GM18907 (cell line): ENCODE results near the gene CAPN1.
"Not testable (repeated sequence)": the region's sequence is repeated elsewhere in the genome, so short reads cannot be mapped to it uniquely, and the experiment has no call there.

Experiments used
- ATAC-seq: cut with Tn5 transposase; IDR thresholded peaks from one replicate; pipeline ENCODE4 v1.9.1; 2021; ENCODE audit warnings: mild to moderate bottlenecking, moderate library complexity; ENCODE audit not compliant: unreplicated experiment

Gene CAPN1

GRCh38 chr11:65181569-65182257 lies at the start of gene CAPN1:
TSS of gene CAPN1 (plus strand) at chr11:65181928. CDS start at chr11:65182702, 774 bp downstream.
- peak; percentile 42 for ATAC-seq

DNA sequence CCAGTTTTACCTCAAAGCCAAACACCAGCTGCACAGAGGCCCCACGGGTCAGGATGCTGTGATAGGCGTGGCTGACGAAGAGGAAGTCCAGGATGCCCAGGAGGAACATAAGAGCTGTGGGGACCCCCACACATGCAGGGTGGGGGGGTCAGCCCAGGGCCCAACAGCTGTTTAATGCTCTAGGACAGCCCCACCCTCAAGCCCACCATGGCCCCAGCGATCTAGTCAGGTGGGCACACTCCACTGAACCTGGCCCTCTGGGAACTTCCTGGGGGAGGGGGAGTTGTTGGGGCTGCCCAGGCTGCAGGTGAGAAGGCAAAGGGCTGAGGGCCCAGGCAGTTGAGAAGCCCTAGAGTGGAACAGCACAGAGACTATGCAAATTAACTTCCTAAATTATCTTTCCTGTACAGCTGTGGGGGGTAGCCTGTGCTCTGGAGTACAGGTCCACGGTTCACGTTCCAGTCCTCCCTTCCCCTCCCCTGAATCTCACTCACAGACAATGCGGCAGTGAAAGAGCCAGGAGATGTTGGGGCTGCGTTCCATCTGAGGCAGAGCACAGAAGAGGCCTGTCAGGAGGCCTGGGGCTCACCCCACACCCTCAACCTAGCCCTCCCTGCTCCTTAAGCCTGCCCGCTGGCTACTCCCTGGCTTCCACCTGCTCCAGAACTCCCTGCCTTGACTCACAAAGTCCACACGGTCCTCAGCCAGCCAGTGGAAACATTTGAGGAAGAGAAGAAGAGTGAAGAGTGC lies 49.3 kb upstream of the CAPN1 start:
- ATAC-seq: peak; percentile 26

DNA sequence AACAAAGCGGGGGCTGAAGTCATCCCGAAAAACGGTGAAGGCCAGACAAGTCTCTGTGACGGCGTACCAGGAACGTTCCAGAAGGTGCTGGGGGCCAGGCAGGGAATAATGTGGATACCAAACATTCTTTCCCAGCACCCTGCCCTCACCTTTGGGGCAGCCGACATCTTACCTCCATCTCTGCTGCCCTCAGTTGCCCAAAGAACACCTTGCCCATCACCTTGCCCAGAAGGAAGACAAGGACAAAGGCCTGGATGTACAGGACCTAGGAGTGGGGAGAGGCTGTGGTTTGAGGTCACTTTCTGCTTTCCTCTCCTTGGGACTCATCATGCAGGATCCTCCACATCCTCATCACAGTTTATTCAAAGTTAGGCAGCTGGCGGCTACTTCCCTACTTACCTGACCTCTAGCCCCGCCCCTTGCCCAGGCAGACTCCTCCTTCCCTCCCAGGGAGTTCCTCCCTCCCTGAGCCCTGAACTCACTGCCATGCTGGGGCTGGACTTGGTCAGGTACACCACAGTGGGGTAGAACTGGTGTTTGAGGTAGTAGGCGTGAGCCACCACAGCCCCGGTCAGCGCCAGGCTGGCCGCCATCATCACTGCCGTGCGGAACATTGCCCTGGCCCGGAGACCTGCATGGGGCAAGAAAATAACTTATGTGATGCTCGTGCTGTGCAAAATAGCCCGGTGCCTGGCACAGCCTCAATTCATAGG lies 48.6 kb upstream of the CAPN1 start:
- no peak for ATAC-seq

DNA sequence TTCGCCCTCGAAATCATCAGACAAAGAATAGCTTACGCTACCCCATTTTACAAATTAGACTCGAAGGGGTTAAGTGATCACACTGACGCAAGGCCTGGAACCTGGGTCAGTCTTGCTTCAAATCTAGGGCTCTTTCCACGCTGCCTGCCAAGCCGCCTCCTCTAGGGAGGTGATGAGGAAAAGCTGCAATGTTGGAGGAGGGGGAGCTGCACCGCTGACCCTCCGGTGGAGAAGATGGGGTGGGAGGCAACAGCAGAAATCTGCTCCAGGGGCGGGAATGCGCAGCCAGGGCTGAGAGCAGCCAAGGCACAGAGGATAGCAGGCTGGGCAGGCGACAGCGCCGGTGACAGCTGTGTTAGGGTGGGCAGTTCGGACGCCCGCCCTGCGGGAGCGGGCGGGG lies 48.0 kb upstream of the CAPN1 start:
- peak; percentile 1 for ATAC-seq

DNA sequence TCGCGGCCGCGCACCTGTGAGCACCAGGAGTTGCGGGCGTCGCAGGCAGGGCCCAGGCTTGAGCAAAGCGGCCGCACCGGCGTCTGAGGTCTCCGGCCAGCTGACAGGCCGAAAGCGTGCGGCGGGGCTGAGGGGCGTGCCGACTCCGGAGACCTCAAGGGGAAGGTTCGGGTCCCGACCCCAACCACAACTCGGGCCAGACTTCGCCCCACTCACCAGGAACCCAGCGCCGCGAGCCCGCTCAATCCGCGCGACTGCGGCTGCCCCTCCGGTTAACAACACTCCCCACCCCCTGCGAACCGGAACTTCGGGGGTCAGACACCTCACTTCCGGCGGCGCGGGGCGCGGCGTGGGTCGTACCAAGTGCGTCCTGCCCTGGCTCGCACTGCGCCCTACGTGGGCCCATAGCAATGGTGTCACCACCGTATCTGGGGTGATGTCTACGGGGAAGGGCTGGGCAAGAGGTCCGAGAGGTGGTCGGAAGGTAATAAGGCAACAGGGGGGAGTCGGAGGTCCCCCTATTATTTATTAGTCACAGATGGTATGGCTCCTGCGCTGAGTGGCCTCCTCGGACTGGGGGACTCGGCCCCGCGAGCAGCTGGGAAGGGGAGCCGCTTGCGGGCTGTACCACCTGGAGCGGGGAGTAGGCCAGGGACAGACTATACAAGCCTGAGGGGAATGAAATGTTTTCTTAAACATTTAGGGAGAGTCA lies 47.3 kb upstream of the CAPN1 start, which contains the start of gene SYVN1:
Gene SYVN1 (minus strand): TSS at position 280 of the 712 bp plus-strand sequence. CDS start 918 bp downstream, outside the sequence.
- peak; percentile 62 for ATAC-seq

- peak; percentile 70 for ATAC-seq
Measured at GRCh38 chr11:65134952-65135632, 46.6 kb upstream of the CAPN1 start.

GRCh38 chr11:65135633-65136145 lies 46.0 kb upstream of the CAPN1 start:
- ATAC-seq: no peak

- no peak for ATAC-seq
Measured at GRCh38 chr11:65136515-65137096, 45.1 kb upstream of the CAPN1 start.

DNA sequence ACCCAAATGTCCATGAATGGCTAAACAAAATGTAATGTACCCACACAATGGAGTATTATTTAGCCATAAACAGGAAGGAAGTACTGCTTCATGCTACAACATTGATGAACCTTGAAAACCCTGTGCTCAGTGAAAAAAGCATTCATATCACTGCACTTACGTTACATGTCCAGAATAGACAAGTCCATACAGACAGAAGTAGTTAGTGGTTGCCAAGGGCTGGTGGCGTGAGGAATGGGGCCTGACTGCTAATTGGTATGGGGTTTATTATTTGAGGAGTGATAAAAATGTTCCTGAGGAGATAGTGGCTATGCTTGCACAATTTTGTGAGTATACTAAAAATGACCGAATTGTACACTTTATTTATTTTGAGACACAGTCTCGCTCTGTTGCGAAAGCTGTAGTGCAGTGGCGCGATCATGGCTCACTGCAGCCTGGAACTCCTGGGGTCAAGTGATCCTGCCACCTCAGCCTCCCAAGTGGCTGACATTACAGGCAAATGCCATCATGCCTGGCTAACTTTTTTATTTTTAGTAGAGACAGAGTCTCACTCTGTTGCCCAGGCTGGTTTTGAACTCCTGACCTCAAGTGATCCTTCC lies 39.7 kb upstream of the CAPN1 start:
- ATAC-seq: no peak

DNA sequence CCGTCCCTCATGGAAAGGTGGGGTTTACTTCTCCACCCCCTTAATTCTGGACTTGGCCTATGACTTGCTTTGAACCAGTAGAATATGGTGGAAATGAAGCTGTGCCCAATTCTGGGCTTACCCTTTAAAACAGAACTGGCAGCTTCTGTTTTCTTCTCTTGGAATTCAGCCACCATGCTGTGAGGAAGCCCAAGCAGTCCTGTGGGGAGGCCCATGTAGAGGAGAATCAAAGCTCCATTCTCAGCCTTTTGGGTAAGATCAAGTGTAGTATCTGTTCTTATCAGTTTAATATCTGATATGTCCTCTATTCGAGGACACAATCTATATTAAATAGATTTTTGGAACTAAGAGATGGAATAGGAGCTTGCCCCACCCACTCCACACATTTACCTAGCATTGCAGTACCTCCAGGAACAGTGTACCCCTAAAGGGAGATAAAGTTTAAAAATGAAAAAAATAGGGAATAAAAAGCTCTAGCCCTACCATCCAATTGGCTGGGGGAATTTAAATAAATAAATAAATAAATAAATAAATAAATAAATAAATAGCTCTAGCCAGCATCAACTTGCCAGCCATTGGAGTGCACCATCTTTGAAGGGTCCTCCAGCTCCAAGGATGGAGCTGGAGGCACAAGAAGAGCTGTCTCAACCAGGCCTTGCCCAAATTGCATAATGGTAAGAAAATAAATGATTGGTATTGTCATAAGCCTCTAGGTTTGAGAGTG lies 34.2 kb upstream of the CAPN1 start:
- no peak for ATAC-seq

DNA sequence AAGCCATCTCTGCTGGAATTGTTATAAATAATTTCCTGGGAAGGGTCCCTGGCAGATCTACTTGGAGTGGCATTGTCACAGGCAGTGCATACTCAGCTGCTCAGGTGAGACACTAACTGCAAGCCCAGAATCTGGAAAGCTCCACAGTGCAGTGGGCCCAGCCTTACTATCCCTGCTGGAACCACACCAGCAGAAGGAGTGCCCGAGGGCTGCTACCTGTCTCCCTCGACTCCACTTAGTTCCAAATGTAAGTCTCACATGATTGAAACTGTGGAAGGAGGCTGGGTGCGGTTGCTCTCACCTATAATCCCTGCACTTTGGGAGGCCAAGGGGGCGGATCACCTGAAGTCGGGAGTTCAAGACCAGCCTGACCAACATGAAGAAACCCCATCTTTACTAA lies 33.1 kb upstream of the CAPN1 start:
- no peak for ATAC-seq

DNA sequence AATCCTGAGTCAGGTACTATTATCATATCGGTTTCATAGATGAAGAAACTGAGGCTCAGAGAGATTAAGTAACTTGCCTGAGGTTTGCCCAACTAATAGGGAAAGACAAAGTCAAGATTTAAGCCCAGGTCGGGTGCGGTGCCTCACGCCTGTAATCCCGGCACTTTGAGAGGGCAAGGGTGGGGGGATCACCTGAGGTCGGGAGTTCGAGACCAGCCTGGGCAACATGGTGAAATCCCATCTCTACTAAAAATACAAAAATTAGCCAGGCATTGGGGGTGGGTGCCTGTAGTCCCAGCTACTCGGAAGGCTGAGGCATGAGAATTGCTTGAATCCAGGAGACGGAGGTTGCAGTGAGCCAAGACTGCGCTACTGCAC lies 31.6 kb upstream of the CAPN1 start:
- not testable (repeated sequence) for ATAC-seq

DNA sequence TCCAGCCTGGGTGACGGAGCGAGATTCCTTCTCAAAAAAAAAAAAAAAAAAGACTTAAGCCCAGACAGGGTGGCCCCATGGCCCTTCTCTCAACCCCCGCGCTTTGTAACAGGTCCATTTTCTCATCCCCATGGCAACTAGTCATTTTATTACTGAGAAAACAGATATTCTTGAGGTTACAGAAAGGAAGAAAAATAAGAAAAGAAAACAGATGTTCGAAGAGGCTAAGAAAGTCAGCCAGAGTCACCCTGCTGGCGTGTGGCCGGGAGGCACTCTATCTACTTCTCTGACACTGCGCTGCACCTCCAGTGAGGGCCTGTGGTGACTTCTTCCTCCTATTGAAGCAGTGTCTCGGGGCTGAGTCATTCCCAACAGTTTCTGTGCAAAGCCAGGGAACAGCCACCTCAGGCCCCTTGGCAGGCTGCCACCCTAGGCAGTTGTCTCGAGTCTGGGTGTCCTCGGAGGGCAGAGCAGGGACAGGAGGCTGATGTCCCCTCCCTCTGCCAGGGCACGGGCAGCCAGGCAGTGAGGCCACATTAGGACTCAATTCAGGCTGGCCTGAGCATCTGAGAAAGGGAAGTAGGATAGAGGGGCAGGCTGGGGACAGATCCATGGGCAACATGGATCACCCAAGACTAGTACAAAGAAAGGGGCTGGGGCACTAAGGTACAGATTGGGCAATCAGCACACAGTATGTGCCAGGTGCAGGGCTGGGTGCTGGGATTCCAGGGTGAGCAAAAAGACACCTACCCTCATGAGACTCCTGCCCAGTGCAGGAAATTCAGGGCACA lies 31.0 kb upstream of the CAPN1 start:
- ATAC-seq: no peak

DNA sequence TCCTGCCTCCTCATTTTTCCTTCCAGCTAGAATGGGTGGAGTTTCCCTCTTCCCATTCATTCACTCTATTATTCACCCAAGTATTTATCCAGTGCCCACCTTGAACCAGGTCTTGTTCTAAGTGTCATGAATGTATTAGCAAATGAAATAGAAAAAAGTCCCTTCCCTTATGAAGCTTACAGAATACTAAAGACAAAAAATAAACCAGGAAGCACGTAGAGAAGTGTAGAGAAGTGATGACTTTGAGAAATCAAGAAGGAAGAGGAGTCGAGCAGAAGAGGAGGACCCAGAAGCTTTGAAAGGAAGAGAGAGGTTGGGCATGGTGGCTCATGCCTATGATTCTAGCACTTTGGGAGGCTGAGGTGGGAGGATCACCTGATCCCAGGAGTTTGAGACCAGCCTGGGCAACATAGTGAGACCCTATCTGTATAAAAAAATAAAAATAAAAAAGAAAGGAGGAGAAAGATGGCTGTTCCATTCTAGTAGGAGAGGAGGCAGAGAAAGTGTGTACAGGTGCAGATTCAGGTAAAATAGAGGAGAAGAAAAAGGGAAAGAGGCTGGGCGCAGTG lies 30.3 kb upstream of the CAPN1 start:
- ATAC-seq: no peak

DNA sequence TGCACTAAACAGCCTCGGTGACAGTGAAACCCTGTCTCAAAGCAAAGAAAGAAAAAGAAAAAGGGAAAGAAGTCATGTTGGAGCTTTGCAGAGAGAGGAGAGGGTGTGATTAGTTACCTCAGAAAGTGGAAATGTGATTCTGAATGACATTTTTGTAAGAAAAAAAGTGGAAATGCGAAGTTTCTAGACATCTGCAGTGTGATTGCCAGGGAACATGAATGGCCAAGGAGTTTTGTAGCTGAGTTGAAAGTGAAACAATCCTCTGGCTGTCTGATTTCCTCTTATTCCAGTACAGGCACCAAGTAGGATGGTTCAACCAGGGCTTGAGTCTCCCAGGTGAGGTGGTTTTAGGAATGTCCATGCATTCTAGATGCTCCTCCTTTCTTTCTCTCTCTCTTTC lies 29.6 kb upstream of the CAPN1 start:
- ATAC-seq: no peak

DNA sequence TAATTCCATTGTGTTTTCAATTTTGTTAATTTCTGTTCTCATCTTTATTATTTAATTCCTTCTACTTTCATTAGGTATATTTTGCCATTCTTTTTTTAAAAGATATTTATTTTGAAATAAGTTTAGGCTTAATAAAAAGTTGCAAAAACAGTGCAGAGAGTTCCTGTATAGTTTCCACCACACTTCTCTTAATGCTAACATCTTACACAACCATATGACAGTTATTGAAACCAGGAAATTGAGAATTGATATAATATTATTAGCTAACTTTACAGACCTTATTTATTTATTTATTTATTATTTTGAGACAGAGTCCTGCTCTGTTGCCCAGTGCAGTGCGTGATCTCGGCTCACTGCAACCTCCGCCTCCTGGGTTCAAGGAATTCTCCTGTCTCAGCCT lies 25.5 kb upstream of the CAPN1 start:
- ATAC-seq: no peak

GRCh38 chr11:65156926-65157325 lies 24.8 kb upstream of the CAPN1 start:
- ATAC-seq: no peak

DNA sequence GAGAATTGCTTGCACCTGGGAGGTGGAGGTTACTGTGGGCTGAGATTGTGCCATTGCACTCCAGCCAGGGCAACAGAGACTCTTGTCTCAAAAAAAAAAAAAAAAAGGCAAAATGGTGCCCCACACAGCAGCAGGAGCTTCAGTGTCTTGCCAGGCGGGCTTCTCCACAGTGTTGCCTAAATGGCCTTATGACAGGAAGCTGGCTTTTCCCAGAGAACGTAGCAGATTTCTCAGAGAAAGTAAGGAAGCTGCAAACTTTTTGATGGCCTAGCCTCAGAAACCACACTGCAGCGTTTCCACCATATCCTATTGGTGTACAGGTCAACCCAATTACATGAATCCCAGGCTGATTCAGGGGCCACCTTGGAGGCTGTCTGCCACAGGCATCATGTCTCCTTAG lies 24.4 kb upstream of the CAPN1 start:
- no peak for ATAC-seq
